Neural cell (in vitro differentiated cells): ENCODE data around the gene OGFR.

Experiments
- CTCF ChIP-seq: fragments of 450-650 bp; IDR thresholded peaks from 2 replicates; pipeline ENCODE4 v1.5.1; 2014; ENCODE audit warnings: antibody characterized with exemption, mild to moderate bottlenecking, moderate library complexity; ENCODE audit not compliant: poor library complexity, severe bottlenecking
- EP300 ChIP-seq: fragments of 450-650 bp; conservative IDR thresholded peaks from 2 replicates; pipeline ENCODE4 v1.6.1; 2014; ENCODE audit warnings: antibody characterized with exemption, mild to moderate bottlenecking, moderate library complexity; ENCODE audit not compliant: poor library complexity, severe bottlenecking
- EZH2 ChIP-seq: fragments of 200-600, 300-800 bp; shearing (Covaris generic), sonication (generic); IDR thresholded peaks from 2 replicates; pipeline ENCODE4 v1.6.1; 2014; ENCODE audit warnings: antibody characterized with exemption, low read length, borderline replicate concordance, mild to moderate bottlenecking; ENCODE audit not compliant: insufficient read depth, poor library complexity, severe bottlenecking
- MXI1 ChIP-seq: fragments of 450-650 bp; conservative IDR thresholded peaks from 2 replicates; pipeline ENCODE4 v1.6.1; 2014; ENCODE audit warnings: antibody characterized with exemption, mild to moderate bottlenecking; ENCODE audit not compliant: poor library complexity, severe bottlenecking
- POLR2AphosphoS5 ChIP-seq: IDR thresholded peaks from 2 replicates; pipeline ENCODE4 v1.6.1; 2012
- RAD21 ChIP-seq: fragments of 450-650 bp; conservative IDR thresholded peaks from 2 replicates; pipeline ENCODE4 v1.6.1; 2014; ENCODE audit warnings: antibody characterized with exemption, mild to moderate bottlenecking, moderate library complexity
- REST ChIP-seq: IDR thresholded peaks from 2 replicates; pipeline ENCODE4 v1.6.1; 2012; ENCODE audit warnings: borderline replicate concordance
- SMC3 ChIP-seq: fragments of 450-650 bp; conservative IDR thresholded peaks from 2 replicates; pipeline ENCODE4 v1.6.1; 2014; ENCODE audit warnings: antibody characterized with exemption, mild to moderate bottlenecking, moderate library complexity; ENCODE audit not compliant: poor library complexity
- TAF1 ChIP-seq: IDR thresholded peaks from 2 replicates; pipeline ENCODE4 v1.6.1; 2012; ENCODE audit warnings: low read depth

DNA sequence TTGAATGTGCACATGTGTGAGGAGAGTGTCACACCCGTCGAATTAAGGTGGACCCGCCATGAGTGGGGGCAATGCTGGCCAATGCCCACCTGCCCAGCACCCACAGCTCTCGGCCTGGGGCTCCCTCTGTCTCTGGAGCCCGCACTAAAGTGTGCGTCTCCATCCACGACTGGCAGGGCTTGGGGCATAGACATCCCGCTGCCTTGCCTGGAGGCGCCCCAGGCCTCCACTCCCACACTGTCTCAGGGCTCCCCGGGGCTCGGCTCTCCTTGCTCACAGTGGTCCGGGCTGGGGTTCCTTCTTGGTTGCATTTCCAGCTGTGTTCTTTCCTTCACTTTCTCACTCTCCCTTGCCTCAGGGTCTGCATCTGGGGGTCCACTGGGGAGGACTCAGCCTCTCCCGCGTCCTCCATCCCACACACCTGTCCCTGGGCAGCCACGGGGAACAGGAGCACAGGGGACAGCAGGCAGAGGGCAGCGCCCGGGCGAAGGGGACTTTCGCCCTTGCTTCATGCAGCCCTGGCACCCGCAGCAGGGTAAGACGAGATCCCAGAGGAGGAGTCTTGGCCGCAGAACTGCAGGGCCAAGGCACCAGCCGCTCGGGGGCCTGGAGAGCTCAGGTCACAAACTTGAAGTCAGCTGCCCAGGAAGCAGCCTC is 28.5 kb upstream of the OGFR start:
- TF ChIP-seq TAF1 (no peak), CTCF (no peak), EP300 (no peak), REST (no peak), EZH2 (no peak), RAD21 (no peak), POLR2AphosphoS5 (no peak), MXI1 (no peak), SMC3 (no peak)
